HG02840 (cell line): ENCODE results near the gene GBX1.

ENCODE experiments used
- ATAC-seq: cut with Tn5 transposase; IDR thresholded peaks from one replicate; pipeline ENCODE4 v1.9.1; 2021; ENCODE audit warnings: mild to moderate bottlenecking, moderate library complexity, moderate number of reproducible peaks; ENCODE audit not compliant: unreplicated experiment, low FRiP score

Gene GBX1

GRCh38 chr7:151175047-151175792 is 7.7 kb upstream of the GBX1 start:
- ATAC-seq, result no peak

DNA sequence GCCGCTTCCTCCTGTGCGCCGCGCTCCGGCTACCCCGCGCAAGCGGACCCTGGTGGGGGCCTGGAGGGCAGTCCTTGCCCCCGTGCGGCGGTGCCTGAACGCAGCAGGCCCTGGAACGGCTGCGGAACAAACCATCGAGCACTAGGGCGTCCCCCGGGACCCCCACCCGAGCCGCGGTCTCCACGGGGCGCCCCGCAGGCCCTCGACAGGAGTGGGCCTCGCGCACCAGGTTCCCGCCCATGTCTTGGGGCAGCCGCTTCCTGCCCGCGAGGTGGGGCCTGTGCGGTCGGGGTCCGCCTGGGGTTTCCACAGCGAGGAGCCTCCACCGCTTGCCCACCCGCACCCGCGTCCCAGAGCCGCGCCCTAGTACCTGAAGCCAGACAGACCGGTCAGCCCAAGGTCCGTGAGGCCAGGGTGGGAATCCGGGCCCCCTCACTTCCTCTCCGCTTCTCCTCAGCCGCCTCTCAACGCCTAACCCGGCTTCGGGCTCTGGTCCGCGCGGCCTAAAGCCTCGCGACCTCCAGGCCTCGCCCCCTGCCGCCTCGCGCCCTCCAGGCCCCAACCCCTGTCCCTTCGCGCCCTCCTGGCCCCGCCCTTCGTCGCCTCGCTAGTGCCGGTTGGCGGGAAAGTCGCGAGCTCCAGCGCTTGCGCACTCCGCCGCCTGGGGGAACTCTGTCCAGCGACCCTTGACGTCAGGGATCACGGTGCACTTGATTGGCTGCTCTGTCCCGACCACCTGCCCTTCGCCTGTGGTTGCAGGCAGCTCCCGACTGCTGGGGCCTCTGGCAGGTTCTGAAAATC is 7.0 kb upstream of the GBX1 start:
- no peak for ATAC-seq

- ATAC-seq, result no peak
Measured at GRCh38 chr7:151173386-151174245, 6.1 kb upstream of the GBX1 start.

- ATAC-seq, result no peak
Measured at GRCh38 chr7:151172273-151173141, 5.0 kb upstream of the GBX1 start.

GRCh38 chr7:151168787-151169162 is 1.3 kb upstream of the GBX1 start:
- ATAC-seq, result no peak

DNA sequence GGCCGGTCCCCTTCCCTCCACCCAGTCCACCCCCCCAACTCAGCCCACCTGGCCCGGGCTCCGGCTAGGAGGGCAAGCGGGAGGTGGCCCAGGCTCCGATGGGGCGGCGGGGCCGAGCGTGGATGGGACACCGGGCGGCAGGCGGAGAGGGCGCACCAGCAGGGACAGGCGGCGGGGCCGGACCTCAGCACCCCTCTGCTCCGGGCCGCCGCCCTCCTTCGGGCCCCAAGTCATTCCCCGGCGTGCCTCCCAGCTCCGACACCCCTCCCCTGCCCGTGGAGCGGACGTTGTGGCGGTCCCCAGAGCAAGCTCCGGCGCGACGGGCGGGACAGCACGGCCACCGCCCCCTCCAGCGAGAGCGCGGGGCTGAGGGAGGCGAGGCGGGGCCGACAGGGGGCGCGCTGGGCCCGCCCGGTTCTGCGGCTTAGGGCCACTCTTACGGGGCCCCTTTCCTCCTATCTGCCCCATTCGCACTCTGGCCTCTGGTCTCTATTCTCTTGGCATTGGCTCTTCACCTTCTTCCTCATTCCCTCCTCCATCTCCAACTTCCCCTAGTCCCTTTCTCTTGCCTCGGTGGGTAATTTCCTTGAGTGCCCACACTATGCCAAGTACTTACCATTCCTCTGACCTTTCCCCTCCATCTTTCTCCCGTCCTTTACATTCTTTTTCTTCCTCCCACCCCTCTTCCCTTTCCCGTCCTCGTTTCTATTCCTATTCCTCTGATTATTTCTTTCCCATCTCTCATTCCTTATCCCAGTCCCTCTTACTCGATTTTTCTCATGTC is 701 bp upstream of the GBX1 start:
- no peak for ATAC-seq

GRCh38 chr7:151166629-151167196 is 781 bp downstream of the GBX1 start:
- ATAC-seq, result no peak

GRCh38 chr7:151161757-151162156 is 5.7 kb downstream of the GBX1 start:
- no peak for ATAC-seq

- no peak for ATAC-seq
Measured at GRCh38 chr7:151157645-151158329, 9.7 kb downstream of the GBX1 start.

DNA sequence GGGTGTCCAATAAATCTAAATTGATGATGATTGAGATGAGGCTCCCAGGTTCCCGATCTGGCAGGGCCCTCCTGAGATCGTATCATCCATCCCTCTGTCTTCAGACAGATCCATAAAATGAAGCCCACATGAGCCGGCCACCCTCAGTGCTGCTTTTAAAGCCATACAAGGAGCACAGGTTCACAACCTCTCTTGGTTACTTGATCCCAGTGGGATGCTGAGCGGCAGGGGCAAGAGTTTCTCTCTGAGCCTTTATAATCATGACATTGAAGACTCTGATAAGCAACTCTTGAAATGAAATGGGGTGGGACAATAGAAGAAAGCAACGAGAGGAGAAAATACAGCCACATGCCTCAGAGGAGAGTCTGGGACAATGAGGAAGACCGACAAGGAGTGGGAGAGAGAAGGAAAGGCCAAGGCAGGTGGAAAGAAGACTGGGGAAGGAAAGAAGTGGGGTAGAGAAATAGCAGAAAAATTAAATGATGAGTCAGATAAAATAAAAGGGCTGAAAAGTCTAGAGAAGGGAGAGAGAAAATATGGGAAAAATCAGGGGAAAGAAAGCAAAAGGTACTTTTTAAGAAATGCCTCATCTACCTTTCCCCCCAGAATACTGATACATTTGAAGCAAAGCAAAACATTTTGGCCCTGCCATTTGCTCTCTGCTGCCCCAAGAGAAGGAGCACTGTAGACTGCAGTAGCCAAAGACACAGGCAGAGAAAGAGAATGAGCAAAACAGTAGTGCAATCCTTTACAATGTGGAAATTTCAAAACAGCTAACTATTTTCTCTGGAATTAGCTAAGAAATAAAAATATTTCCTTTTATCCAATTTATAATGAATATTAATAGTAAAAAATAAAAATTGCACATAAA is 14.6 kb downstream of the GBX1 start:
- no peak for ATAC-seq

GRCh38 chr7:151150388-151150787 is 17.1 kb downstream of the GBX1 start:
- no peak for ATAC-seq

DNA sequence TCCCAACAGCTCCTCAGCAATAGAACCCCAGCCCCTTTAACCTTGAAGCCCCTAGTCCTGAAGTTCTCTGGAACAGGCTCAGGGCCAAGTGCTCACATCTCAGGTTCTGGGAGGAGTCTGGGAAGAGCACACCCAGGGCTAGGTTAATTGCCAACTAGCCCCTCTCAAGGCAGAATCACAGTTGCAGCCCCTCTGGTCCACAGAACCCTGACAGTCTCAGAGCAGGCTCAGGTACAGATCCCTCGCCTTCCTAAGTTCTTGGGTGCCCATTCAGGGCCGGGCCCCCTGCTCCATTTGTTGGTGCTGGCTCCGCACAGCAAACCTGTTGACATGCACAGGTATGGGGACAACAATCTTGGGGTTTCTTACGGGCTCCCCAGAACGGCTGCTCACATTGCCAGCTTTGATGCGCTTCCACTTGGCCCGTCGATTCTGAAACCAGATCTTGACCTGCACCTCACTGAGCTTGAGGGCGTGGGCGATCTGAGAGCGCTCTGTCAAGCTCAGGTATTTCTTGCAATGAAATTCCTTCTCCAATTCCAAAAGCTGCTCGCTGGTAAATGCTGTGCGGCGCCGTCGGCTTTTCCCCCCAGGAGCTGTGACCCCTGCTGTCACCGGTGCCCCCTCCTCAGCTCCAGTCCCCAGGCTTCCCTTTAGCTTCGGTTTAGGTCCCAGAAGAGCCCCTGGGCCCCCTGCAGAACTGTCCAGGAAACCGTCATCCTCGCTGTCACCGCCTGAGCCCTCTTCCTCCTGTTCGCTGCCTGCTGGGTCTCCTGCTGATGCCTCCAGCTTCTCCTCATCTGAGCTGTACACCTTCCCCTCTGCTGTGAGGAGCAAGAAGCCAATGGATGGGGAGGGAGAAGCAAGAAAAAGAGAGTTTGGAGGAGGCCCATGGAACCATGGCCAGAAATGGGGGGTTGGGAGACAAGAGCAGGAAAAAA is 18.9 kb downstream of the GBX1 start:
- no peak for ATAC-seq

DNA sequence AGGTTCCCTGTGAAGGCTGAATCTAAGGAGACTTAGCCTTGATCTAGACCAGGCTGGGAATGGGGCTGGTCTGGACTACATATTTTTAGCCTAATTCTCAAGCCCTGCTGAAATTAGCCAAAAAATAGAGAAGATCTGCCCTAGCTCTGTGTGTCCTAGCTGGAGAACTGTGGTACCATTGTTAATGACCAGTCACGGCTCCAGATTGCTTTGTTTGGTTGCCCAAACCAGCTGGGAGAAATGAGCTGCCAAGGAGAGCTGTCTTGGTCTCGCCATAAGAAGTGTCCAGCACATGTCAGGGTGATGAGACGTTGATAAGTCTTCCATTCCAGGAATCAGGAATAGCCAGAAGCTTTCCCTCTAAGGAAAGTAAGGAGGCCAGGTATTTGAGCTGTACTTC is 20.7 kb downstream of the GBX1 start:
- no peak for ATAC-seq

DNA sequence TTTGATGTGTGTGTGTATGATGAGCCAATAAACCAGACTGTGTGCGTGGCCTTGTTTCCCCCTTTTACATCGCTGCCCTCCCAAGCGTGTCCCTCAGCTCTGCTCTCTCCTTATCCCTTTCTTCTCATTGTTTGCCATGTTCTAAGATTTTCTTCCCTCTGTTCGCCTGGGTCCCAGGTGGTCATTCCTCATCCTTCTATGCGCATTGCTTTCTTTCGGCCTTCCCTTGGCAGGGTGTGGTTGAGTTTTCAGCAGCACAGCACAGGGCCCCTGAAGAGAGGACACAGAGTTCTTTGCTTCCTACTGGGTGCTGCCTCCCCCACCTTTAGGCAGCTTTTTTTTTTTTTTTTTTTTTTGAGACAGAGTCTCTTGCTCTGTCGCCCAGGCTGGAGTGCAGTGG is 23.1 kb downstream of the GBX1 start:
- no peak for ATAC-seq

DNA sequence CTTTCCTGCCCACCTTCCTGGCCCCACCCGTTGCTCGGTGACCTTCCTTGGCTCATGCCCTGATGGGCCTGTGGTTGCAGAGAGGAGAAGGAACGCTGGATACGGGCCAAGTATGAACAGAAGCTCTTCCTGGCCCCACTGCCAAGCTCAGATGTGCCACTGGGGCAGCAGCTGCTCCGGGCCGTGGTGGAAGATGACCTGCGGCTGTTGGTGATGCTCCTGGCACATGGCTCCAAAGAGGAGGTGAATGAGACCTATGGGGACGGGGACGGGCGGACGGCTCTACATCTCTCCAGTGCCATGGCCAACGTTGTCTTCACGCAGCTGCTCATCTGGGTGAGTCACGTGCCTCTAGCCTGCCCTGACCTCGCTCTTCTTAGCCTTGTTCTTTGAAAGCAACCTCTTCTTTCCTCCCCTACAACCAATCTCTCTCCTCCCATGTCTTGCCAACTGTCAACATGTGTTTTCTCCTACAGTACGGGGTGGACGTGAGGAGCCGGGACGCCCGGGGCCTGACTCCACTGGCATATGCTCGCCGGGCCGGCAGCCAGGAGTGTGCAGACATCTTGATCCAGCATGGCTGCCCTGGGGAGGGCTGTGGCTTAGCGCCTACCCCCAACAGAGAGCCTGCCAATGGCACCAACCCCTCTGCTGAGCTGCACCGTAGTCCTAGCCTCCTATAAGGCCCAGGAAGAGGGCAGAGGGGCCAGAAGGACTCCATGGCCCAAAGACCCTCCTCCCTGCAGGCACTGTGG is 24.1 kb downstream of the GBX1 start:
- no peak for ATAC-seq

- no peak for ATAC-seq
Measured at GRCh38 chr7:151142686-151143040, 24.8 kb downstream of the GBX1 start.
